ENCODE results near the gene FN1.

- TF ChIP-seq POLR2A (IDR thresholded peaks at IDR 0.05): no peak
- TF ChIP-seq, protein P1, sequence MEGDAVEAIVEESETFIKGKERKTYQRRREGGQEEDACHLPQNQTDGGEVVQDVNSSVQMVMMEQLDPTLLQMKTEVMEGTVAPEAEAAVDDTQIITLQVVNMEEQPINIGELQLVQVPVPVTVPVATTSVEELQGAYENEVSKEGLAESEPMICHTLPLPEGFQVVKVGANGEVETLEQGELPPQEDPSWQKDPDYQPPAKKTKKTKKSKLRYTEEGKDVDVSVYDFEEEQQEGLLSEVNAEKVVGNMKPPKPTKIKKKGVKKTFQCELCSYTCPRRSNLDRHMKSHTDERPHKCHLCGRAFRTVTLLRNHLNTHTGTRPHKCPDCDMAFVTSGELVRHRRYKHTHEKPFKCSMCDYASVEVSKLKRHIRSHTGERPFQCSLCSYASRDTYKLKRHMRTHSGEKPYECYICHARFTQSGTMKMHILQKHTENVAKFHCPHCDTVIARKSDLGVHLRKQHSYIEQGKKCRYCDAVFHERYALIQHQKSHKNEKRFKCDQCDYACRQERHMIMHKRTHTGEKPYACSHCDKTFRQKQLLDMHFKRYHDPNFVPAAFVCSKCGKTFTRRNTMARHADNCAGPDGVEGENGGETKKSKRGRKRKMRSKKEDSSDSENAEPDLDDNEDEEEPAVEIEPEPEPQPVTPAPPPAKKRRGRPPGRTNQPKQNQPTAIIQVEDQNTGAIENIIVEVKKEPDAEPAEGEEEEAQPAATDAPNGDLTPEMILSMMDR (IDR thresholded peaks at IDR 0.05): no peak
Measured at GRCh38 chr2:215403441-215404347, 32.2 kb downstream of the FN1 start.
